Measurements from ENCODE around the gene C6orf15. TPM values are rescaled to one million over a fixed set of nuclear protein-coding genes. Genes with fewer than 3 reads are reported as not detected.

C6orf15 gene
- total RNA-seq, result not detected in 2 replicates

- intact Hi-C loops (cut with micrococcal nuclease), result no loop called here
Measured at GRCh38 chr6:31112478-31112877, at the start of gene C6orf15. C6orf15 (minus strand) TSS chr6:31112575; CDS start chr6:31112555, 20 bp downstream.

DNA sequence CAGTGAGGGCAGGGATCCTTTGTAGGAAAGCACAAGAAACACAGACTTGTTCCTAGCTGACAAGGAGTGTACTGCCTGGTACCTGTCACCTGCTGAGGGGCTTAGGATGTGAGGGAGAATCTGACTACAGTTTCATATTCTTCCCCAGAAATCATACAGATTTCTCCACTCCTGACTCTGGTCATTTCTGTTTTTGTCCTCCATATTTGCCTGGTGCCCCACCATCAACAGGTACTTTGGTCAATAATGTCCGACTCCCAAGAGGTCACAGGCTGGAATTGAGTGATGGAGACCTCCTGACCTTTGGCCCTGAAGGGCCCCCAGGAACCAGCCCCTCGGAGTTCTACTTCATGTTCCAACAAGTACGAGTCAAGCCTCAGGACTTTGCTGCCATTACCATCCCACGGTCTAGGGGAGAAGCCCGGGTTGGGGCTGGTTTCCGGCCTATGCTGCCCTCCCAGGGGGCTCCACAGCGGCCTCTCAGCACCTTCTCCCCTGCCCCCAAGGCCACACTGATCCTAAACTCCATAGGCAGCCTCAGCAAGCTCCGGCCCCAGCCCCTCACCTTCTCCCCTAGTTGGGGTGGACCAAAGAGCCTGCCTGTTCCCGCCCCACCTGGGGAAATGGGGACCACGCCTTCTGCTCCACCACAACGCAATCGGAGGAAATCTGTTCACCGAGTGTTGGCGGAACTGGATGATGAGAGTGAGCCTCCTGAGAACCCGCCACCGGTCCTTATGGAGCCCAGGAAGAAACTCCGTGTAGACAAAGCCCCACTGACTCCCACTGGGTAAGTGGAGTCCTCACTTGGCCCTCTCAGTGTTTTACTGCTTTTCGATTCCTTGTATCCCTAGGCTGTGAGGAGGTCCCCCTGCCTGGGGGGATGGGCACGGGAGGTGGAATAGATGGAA, 49.1 kb upstream of the C6orf15 start:
- intact Hi-C loops (cut with micrococcal nuclease), result no loop called here

DNA sequence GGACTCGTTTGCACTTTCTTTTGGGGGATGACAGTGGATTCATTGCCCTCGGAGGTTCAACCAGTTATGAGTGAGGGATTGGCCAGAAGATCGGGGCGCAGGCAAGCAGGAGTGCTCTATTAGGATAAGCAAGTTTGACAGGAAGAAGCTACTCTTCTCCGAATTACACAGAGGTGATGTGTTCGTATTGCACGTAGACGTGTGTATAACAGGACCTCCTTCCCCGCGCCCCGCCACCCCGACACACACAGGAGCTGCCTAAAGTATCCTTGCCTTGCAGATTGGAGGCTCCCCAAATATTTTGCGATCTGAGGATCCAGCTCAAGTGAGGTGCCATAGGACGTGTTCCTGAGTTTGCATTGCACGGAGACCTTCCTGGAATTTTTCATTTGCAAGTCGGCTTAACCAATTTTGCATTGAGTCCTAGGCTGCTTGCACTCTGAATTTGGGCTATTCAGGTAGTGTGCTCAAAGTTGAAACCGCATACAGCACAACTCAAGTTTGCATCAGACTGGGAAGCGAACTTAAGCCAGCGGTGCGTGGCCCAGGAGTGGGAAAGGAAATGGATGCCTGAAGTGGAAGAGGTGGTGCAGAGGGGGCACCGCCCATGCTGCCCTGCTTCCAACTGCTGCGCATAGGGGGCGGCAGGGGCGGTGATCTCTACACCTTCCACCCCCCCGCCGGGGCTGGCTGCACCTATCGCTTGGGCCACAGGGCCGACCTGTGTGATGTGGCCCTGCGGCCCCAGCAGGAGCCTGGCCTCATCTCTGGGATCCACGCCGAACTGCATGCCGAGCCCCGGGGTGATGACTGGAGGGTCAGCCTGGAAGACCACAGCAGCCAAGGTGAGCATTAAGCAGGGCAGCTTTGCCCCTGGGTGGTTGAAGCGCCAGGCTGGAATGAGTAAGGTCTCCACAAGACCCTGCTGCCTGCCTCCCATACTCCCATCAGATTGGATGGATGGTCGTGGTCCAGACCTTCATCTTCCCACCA, 46.8 kb upstream of the C6orf15 start:
- intact Hi-C loops (cut with micrococcal nuclease), result loop anchor here (1.0 to 10.0 kb wide), 5 partner anchors 22 to 474 kb away; partner anchors contain the start of genes HLA-C and PPP1R18

GRCh38 chr6:31158140-31158862, 45.9 kb upstream of the C6orf15 start, which contains the start of gene TCF19:
TCF19 (plus strand) TSS chr6:31158589; CDS start chr6:31159470, 881 bp downstream.
- intact Hi-C loops (cut with micrococcal nuclease), result loop anchor here (1.0 to 10.0 kb wide), 5 partner anchors 21 to 474 kb away; partner anchors contain the start of genes HLA-C and PPP1R18

GRCh38 chr6:31157513-31158139, 45.3 kb upstream of the C6orf15 start, which contains the start of gene CCHCR1:
CCHCR1 (minus strand) TSS chr6:31157802; CDS start chr6:31157600, 202 bp downstream.
- intact Hi-C loops (cut with micrococcal nuclease), result loop anchor here (1.0 to 10.0 kb wide), 5 partner anchors 20 to 473 kb away; partner anchors contain the start of genes HLA-C and PPP1R18

GRCh38 chr6:31156641-31157040, 44.3 kb upstream of the C6orf15 start:
- intact Hi-C loops (cut with micrococcal nuclease), result loop anchor here (10.0 kb wide), 1 partner anchor 472 kb away; the partner anchor contains the start of gene PPP1R18

- intact Hi-C loops (cut with micrococcal nuclease), result loop anchor here (10.0 kb wide), 1 partner anchor 470 kb away; the partner anchor contains the start of gene PPP1R18
Measured at GRCh38 chr6:31154436-31154835, 42.1 kb upstream of the C6orf15 start.

DNA sequence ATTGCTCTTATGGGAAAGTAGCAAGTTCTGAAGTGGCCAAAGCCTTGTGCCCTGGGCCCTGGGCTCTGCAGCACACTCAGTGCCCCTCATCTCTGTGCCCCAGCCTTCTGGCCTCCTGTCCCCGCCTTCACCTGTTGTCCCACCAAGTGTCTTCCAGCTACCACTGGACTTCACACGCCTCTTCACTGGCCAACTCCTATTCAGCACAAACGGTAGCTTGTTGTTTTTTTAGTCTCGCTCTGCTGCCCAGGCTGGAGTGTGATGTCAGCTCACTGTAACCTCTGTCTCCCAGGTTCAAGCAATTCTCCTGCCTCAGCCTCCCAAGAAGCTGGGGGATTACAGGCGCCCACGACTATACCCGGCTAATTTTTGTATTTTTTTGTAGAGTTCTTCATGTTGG, 40.4 kb upstream of the C6orf15 start:
- intact Hi-C loops (cut with micrococcal nuclease), result loop anchor here (10.0 kb wide), 1 partner anchor 468 kb away; the partner anchor contains the start of gene PPP1R18

DNA sequence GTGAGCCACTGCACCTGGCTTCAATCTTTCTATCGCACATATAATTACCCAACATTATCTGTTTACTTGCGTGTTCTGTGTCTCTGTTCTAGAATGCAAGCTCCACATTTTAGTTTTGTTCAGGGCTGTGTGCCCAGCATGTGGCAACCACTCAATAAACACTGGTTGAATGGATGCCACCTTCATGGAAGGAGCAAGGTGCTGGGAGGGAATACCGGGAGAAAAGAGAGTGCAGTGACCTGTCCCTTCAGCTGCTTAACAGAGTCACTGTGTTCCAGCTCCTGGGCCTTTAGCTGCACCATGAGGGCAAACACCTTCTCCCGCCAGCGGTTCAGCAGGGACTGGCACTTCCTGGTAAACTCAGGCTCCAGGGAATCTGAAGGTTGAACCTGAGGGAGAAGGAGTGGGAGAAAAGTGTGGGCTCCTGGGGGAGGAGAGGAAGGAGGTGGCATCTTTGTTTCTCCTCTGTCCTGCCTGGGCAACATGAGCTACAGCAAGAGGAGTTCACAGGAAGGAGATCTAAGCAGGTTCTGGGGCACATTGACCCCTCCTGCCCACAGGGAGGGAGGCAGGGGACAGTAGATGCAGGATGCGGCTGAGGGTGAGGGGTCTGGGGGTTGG, 37.6 kb upstream of the C6orf15 start:
- intact Hi-C loops (cut with micrococcal nuclease), result loop anchor here (10.0 kb wide), 1 partner anchor 465 kb away; the partner anchor contains the start of gene PPP1R18

- intact Hi-C loops (cut with micrococcal nuclease), result no loop called here
Measured at GRCh38 chr6:31145386-31145785, 33.0 kb upstream of the C6orf15 start.

DNA sequence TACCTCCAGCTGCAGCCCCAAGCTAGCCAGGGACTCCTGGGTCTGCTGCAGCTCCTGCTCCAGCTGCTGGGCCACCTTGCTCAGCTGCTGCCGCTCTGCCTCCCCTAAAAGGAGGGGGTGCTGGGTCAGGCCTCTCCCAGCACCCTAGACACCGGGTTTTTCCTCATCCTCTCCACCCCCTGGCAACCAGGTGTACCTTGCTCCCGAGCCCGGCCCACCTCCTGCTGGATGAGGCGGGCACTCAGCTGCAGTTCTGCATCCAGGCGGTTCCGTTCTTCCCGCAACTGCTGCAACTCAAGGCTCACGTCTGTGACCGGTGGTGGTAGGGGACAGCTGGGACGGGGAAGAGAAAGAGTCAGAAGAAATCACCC, 32.6 kb upstream of the C6orf15 start:
- intact Hi-C loops (cut with micrococcal nuclease), result no loop called here

DNA sequence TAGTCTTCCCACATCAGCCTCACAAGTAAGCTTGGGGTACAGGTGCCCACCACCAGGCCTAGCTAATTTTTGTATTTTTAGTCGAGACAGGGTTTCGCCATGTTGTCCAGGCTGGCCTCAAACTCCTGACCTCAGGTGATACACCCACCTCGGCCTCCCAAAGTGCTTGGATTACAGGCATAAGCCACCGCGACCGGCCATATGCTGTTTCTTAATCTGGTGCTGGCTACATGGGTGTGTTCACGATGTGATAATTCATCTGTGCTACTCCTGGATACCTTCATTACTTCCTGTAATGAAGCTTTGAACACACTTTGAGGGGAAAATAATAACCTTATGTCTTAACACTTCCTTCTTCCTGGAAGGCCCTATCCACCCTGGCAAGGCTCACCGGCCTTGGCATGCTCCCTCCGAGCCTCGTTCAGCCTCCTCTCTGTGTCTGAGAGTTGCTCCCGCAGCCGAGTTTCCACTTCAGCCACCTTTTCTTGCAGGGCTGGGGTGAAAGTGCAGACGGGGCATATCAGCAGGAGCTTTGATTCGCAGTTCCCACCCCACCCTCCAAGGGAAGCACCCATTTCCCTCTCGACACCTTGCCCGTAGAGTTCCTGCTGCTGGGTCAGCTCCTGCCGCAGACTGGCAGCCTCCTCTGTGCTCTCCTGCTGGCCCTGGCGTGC, 32.1 kb upstream of the C6orf15 start:
- intact Hi-C loops (cut with micrococcal nuclease), result no loop called here

- intact Hi-C loops (cut with micrococcal nuclease), result no loop called here
Measured at GRCh38 chr6:31143148-31143547, 30.8 kb upstream of the C6orf15 start.

DNA sequence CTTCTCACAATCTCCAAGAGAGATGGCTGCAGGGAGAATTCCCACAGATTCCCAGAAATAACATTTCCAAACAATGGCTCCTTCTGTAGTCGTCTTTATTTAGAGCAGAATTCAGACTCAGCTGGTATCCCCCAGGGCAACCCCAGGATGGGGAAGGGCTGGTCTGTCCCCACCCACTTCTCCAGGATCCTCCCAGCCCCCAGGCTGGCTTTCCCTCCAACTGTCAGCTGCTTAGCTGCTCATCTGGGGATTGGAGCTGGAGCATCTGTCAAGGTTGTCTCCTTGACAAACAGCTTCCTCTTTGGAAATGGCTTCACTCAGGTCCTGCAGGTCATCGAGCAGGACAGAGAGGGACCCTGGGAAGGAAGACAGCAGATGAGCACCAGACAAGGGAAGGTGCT, 30.0 kb upstream of the C6orf15 start:
- intact Hi-C loops (cut with micrococcal nuclease), result no loop called here

DNA sequence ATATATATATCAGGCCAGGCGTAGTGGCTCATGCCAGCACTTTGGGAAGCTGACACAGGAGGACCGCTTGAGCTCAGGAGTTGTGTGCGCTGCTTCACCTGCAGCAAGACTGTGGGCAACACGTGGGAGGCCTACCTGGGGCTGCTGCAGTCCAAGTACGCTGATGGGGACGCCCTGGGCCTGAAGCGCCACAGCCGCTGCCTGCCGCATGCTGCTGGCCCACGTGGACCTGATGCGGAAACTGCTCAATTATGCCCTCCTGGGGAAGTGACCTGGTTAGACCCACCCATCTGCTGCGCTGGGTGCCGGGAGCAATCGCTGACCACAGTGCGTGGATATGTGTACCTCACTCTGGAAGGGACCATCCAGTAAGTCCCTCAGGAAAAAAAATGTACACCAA, 28.3 kb upstream of the C6orf15 start:
- intact Hi-C loops (cut with micrococcal nuclease), result no loop called here

DNA sequence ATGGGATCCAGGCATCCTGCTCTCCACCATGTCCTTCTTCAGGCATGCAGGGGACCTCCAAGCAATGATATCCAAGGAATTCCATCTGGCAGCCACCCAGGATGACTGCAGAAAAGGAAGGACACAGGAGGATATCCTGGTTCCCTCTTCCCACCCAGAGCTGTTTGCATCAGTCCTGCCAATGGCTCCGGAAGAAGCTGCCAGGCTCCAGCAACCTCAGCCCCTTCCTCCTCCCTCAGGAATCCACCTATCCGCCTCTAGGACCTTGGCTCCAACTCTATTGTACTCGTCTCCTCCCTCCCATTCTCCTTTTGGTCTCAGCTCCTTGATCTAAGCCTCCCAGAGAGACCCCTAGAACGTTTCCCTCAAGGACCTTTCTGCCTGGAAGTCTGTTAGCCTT, 27.2 kb upstream of the C6orf15 start:
- intact Hi-C loops (cut with micrococcal nuclease), result no loop called here

DNA sequence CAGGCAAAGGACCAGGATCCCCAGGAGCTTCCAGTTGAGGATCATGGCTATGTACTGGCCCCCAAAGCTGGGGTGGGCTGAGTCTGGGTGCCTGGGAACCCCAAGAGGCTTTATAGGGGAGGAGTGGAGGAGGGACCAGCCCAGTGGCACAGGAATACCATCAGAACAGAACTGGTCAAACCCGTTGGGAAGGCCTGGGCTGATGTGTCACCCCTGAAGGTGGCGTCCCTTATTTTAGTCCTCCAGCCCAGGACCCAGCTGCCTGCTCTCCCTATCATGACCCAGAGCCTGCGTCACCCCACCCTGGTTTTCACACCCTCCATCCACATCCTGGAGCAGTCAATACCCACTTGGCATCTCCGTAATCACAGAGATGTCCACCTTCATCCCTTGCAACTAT, 26.6 kb upstream of the C6orf15 start, which contains the start of gene PSORS1C2:
PSORS1C2 (minus strand) TSS at position 85 of the 400 bp plus-strand sequence; CDS start at position 45, 40 bp downstream.
- intact Hi-C loops (cut with micrococcal nuclease), result no loop called here

- intact Hi-C loops (cut with micrococcal nuclease), result no loop called here
Measured at GRCh38 chr6:31135710-31136109, 23.3 kb upstream of the C6orf15 start.

- intact Hi-C loops (cut with micrococcal nuclease), result no loop called here
Measured at GRCh38 chr6:31132806-31133205, 20.4 kb upstream of the C6orf15 start.

Measured in T-helper 2 cell treated with Interferon-gamma antibody and Interleukin-4, amounts not matched to agents 100 ng/mL and 5 ng/mL, for 36 hours (primary cell).